HCT116 (cell line): ENCODE results near the gene ADPRS. TPM values are rescaled to one million over a fixed set of nuclear protein-coding genes. Genes with fewer than 3 reads are reported as not detected.

Experiments
- ATAC-seq: fragments of 200-7000 bp; cut with Tn5 transposase; 2 replicates; pipeline ENCODE4 v1.9.1; 2020; ENCODE audit warnings: mild to moderate bottlenecking, moderate library complexity
- BruUV-seq: library from RNA; stranded (reverse); fragments of 400-500 nt; replicated peaks from 2 replicates; lab custom pipeline; 2021; lab: Mats Ljungman, UMichigan
- CTCF ChIA-PET: fragments of 300-600 bp; sonication (Branson Sonifier 250); formaldehyde crosslinking; loops from one replicate; lab custom pipeline; 2021; ENCODE audit warnings: antibody characterized with exemption; lab: Charles Lee
- POLR2A ChIA-PET: fragments of 300-600, 350-600 bp; sonication (Branson Sonifier 250); formaldehyde crosslinking; loops from one replicate; lab custom pipeline; 2021; ENCODE audit warnings: antibody characterized with exemption; lab: Charles Lee
- RAD21 ChIA-PET, 2 experiments: fragments of 300-600 bp; sonication (Branson Sonifier 250); formaldehyde crosslinking; loops; one replicate each; lab custom pipeline; 2023; ENCODE audit warnings: low total read pairs in 2 of 2; ENCODE audit not compliant: uncharacterized antibody in 2 of 2, unreplicated experiment in 2 of 2, low non-redundant PET in 1 of 2; lab: Charles Lee
- DNase-seq: peaks from one replicate; pipeline ENCODE4 v3.0.0-alpha.2; 2010; ENCODE audit warnings: low read depth, low spot score
- H2AFZ ChIP-seq: fragments of 200-600 bp; shearing (Covaris generic), sonication (generic); 2 replicates; pipeline ENCODE4 v1.6.1; 2017; ENCODE audit warnings: low read depth, mixed run types, mixed read lengths, antibody characterized with exemption, low read length; ENCODE audit not compliant: poor library complexity, severe bottlenecking
- H3K27ac ChIP-seq: 2 replicates; pipeline ENCODE4 v1.5.1; 2012; ENCODE audit warnings: low read depth, low read length
- H3K27me3 ChIP-seq: fragments of 200-600 bp; sonication (generic); 2 replicates; pipeline ENCODE4 v1.6.1; 2016; ENCODE audit warnings: mixed run types, low read length, mixed read lengths; ENCODE audit not compliant: insufficient read depth
- H3K36me3 ChIP-seq, 2 experiments: fragments of 200-500 bp in 1 of 2; fragments of 200-600 bp in 1 of 2; sonication (Bioruptor generic) in 1 of 2; sonication (generic) in 1 of 2; 2 replicates each; pipeline versions ENCODE4 v1.5.1 to v1.6.1; 2014 to 2016; ENCODE audit warnings: low read length in 2 of 2, inconsistent platforms in 1 of 2, mixed read lengths in 1 of 2, mixed run types in 1 of 2; ENCODE audit not compliant: insufficient read depth in 2 of 2, control insufficient read depth in 1 of 2
- H3K4me1 ChIP-seq, 2 experiments: fragments of 200-600 bp in 1 of 2; sonication (generic) in 1 of 2; 2 replicates each; pipeline versions ENCODE4 v1.5.1 to v1.6.1; 2012 to 2017; ENCODE audit warnings: low read length in 2 of 2, inconsistent platforms in 1 of 2, mild to moderate bottlenecking in 1 of 2, mixed read lengths in 1 of 2, mixed run types in 1 of 2, moderate library complexity in 1 of 2; ENCODE audit not compliant: insufficient read depth in 2 of 2, control insufficient read depth in 1 of 2
- H3K4me2 ChIP-seq: fragments of 200-600 bp; sonication (generic); 2 replicates; pipeline ENCODE4 v1.6.1; 2017; ENCODE audit warnings: mixed run types, low read length, mixed read lengths
- H3K4me3 ChIP-seq, 2 experiments: fragments of 200-600 bp in 1 of 2; sonication (generic) in 1 of 2; replicated peaks in 1 of 2; 2 replicates each; pipeline ENCODE4 v1.5.1; 2011 to 2016; ENCODE audit warnings: low read length in 2 of 2, control low read depth in 1 of 2, low read depth in 1 of 2, mild to moderate bottlenecking in 1 of 2, mixed read lengths in 1 of 2, mixed run types in 1 of 2
- H3K79me2 ChIP-seq: fragments of 200-600 bp; sonication (generic); 2 replicates; pipeline ENCODE4 v1.6.1; 2017; ENCODE audit warnings: mild to moderate bottlenecking, mixed run types, low read length, moderate library complexity, mixed read lengths; ENCODE audit not compliant: insufficient read depth
- H3K9ac ChIP-seq: fragments of 200-600 bp; sonication (generic); 2 replicates; pipeline ENCODE4 v1.6.1; 2016; ENCODE audit warnings: low read length, mixed read lengths
- H3K9me2 ChIP-seq: fragments of 200-600 bp; sonication (generic), shearing (Covaris generic); 2 replicates; pipeline ENCODE4 v1.6.1; 2017; ENCODE audit warnings: mixed run types, mild to moderate bottlenecking, moderate library complexity; ENCODE audit not compliant: insufficient read depth
- H3K9me3 ChIP-seq, 2 experiments: fragments of 200-500 bp in 1 of 2; fragments of 200-600 bp in 1 of 2; sonication (Bioruptor generic) in 1 of 2; sonication (generic) in 1 of 2; 2 replicates each; pipeline ENCODE4 v1.6.1; 2014 to 2017; ENCODE audit warnings: low read length in 2 of 2, mixed read lengths in 2 of 2, inconsistent platforms in 1 of 2, low read depth in 1 of 2, mild to moderate bottlenecking in 1 of 2, mixed run types in 1 of 2, moderate library complexity in 1 of 2; ENCODE audit not compliant: control insufficient read depth in 1 of 2, insufficient read depth in 1 of 2
- H4K20me1 ChIP-seq: fragments of 200-600 bp; sonication (generic), shearing (Covaris generic); 2 replicates; pipeline ENCODE4 v1.6.1; 2017; ENCODE audit warnings: mixed run types, mild to moderate bottlenecking, moderate library complexity; ENCODE audit not compliant: insufficient read depth
- ATF3 ChIP-seq: IDR thresholded peaks from 2 replicates; pipeline ENCODE4 v1.6.1; 2012
- CBX3 ChIP-seq: IDR thresholded peaks from 2 replicates; pipeline ENCODE4 v1.6.1; 2012; ENCODE audit warnings: low read depth
- EGR1 ChIP-seq: IDR thresholded peaks from 2 replicates; pipeline ENCODE4 v1.6.1; 2012; ENCODE audit warnings: low read depth
- EZH2phosphoT487 ChIP-seq: fragments of 200-600 bp; IDR thresholded peaks from 2 replicates; pipeline ENCODE4 v1.6.1; 2018; ENCODE audit warnings: antibody characterized with exemption, borderline replicate concordance
- FOSL1 ChIP-seq: IDR thresholded peaks from 2 replicates; pipeline ENCODE4 v1.6.1; 2012; ENCODE audit warnings: low read depth
- POLR2A ChIP-seq: IDR thresholded peaks from 2 replicates; pipeline ENCODE4 v1.7.0; 2011; ENCODE audit warnings: borderline replicate concordance; ENCODE audit not compliant: insufficient read depth, insufficient read length; ENCODE audit errors: extremely low read depth
- RAD21 ChIP-seq: IDR thresholded peaks from 2 replicates; pipeline ENCODE4 v1.6.1; 2012; ENCODE audit warnings: low read depth, mild to moderate bottlenecking
- REST ChIP-seq: IDR thresholded peaks from 2 replicates; pipeline ENCODE4 v1.6.1; 2012; ENCODE audit warnings: low read depth
- SIN3A ChIP-seq: IDR thresholded peaks from 2 replicates; pipeline ENCODE4 v1.6.1; 2012; ENCODE audit warnings: low read depth
- ZBTB33 ChIP-seq: IDR thresholded peaks from 2 replicates; pipeline ENCODE4 v1.6.1; 2011; ENCODE audit warnings: mild to moderate bottlenecking, low read length, moderate library complexity; ENCODE audit not compliant: insufficient replicate concordance; ENCODE audit errors: extremely low read depth
- ZFX ChIP-seq: fragments of 450-650 bp; IDR thresholded peaks from 2 replicates; pipeline ENCODE4 v1.6.1; 2017
- ZNF274 ChIP-seq: fragments of 200-500 bp; sonication (Bioruptor generic); IDR thresholded peaks from 2 replicates; pipeline ENCODE4 v1.6.1; 2014; ENCODE audit warnings: mild to moderate bottlenecking, low read depth, low read length, inconsistent platforms
- intact Hi-C: fragments of 100-400 bp; cut with micrococcal nuclease; formaldehyde crosslinking; loops from 2 replicates; pipeline ENCODE4 v1.10.0; 2022
- total RNA-seq: library from RNA; stranded (reverse); gene quantifications from one replicate; pipeline ENCODE4 v1.2.1, GENCODE V29; 2021; ENCODE audit not compliant: unreplicated experiment

The ADPRS gene
- total RNA-seq, 1 experiment from 2014 or later = 28.2 TPM

GRCh38 chr1:36128905-36129206, 40.2 kb downstream of the ADPRS start:
- TF ChIP-seq REST (no peak), POLR2A (no peak), SIN3A (no peak), RAD21 (no peak), EGR1 (no peak), EZH2phosphoT487 (no peak), ZBTB33 (no peak), ZFX (no peak), CBX3 (no peak), FOSL1 (no peak), ZNF274 (no peak), ATF3 (no peak)
- ChIA-PET CTCF (interaction anchor here (1.3 to 1.5 kb wide), 2 partner anchors 20 to 32 kb away, joined by 3 to 6 read pairs; partner anchors contain the start of gene TRAPPC3), POLR2A (no interaction called here)

More at GRCh38 chr1:36128905-36129206, 40.2 kb downstream of the ADPRS start:
- BruUV-seq = no TSS peak
- DNase-seq = no peak
- no peaks in the 10 kb centered on the region for H3K9me2 ChIP-seq
- H3K4me3 ChIP-seq = no peak overlapping the region
- no peak overlapping the region for H3K9ac ChIP-seq
- peaks cover 0 to 8% of the 10 kb centered on the region in 2 experiments; a peak in 2 of 4 replicates for H3K4me1 ChIP-seq
- no peak overlapping the region for H3K4me2 ChIP-seq
- no peak overlapping the region for H2AFZ ChIP-seq
- no peak for ATAC-seq
- no peaks in the 10 kb centered on the region for H3K79me2 ChIP-seq
- H3K36me3 ChIP-seq = no peaks in the 10 kb centered on the region
- intact Hi-C loops = no loop called here
- H3K9me3 ChIP-seq = no peaks in the 10 kb centered on the region
- H4K20me1 ChIP-seq = no peaks in the 10 kb centered on the region
- RAD21 ChIA-PET = no interaction called here
- no peak overlapping the region for H3K27ac ChIP-seq
- no peaks in the 10 kb centered on the region for H3K27me3 ChIP-seq
